ENCODE results near the gene CACNA2D2. TPM values are rescaled to one million over a fixed set of nuclear protein-coding genes. Genes with fewer than 3 reads are reported as not detected.

Gene CACNA2D2
- total and polyA plus RNA-seq, 2 of the 13 experiments (the other 11 are each of a cell fraction or from before 2014, with no cell fraction given) = not detected

DNA sequence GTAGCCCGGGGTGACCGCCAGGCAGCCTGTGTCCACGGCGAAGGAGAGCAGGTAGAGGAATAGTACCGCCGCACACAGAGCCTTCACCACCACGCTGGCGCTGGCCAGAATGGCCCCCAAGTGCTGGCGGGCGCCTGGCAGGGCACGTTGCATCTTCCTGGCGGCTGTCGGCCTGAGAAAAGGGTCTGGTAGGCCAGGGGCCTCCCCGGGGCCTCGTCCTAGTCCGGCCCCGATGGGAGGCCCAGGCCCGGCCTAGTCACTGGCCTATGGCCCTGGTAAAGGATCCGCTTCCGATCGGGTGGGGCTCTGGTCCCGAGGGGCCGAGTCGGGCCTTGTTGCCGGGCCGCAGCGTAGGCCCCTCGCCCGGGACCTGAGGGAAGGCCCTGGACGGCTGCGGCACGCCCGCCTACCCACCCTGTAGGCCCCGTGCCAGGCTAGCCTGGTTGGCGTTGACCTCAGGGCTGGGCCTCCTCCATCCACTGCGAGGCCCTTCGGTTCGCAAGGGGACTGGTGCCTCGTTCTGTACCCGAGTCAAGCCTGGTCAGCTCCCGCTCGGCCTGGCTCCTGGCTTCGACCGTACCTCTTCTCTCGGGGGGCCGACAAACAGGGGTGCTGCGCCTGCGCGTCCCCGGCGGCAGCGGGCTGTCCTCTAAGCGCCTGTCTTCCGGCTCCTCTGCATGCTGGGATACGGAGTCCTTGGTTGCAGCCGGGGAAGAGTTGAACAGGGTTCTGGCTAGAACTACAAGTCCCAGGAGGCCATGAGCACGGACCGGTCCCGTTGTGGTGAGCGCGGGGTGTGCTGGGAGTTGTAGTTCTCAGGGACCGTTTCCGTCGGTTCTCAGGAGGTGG is 144.3 kb downstream of the CACNA2D2 start, which contains the start of gene TMEM115 (continued):
- TF ChIP-seq GABPB1 (CRISPR knock-in tag; IDR thresholded peaks at IDR 0.05) (peak; percentile 98), ZFP36 (IDR thresholded peaks at IDR 0.05; ENCODE audit: borderline replicate concordance, low read depth, low read length, partially characterized antibody) (no peak), NRL (CRISPR knock-in tag; IDR thresholded peaks at IDR 0.05; ENCODE audit: borderline replicate concordance) (peak; percentile 92), NR2F1 (CRISPR knock-in tag; IDR thresholded peaks at IDR 0.05) (no peak), ZBTB20 (CRISPR knock-in tag; IDR thresholded peaks at IDR 0.05; ENCODE audit: borderline replicate concordance, low read depth) (peak; percentile 44; the same call in 1 of the 2 replicates), SIN3A (IDR thresholded peaks at IDR 0.05; ENCODE audit: borderline replicate concordance, low read depth, low read length) (no peak), KDM3A (CRISPR knock-in tag; IDR thresholded peaks at IDR 0.05; ENCODE audit: low read depth) (no peak), KDM1A (CRISPR knock-in tag; IDR thresholded peaks at IDR 0.05) (no peak), MEIS1 (CRISPR knock-in tag; IDR thresholded peaks at IDR 0.05; ENCODE audit: borderline replicate concordance) (no peak; the same call in none of the 2 replicates), ZSCAN30 (CRISPR knock-in tag; IDR thresholded peaks at IDR 0.05) (no peak), ATRX (CRISPR knock-in tag; IDR thresholded peaks at IDR 0.05; ENCODE audit: borderline replicate concordance) (no peak), NFE2L2 (IDR thresholded peaks at IDR 0.05; ENCODE audit: low read length) (peak; percentile 2; the same call in 1 of the 2 replicates), PHF5A (CRISPR knock-in tag; IDR thresholded peaks at IDR 0.05; ENCODE audit: low read depth, unreplicated experiment) (peak; percentile 72), ZNF335 (CRISPR knock-in tag; IDR thresholded peaks at IDR 0.05) (peak; percentile 99), ZNF256 (CRISPR knock-in tag; conservative IDR thresholded peaks at IDR 0.05) (peak; percentile 77; the same call in 1 of the 2 replicates)
- TF ChIP-seq, protein P1, sequence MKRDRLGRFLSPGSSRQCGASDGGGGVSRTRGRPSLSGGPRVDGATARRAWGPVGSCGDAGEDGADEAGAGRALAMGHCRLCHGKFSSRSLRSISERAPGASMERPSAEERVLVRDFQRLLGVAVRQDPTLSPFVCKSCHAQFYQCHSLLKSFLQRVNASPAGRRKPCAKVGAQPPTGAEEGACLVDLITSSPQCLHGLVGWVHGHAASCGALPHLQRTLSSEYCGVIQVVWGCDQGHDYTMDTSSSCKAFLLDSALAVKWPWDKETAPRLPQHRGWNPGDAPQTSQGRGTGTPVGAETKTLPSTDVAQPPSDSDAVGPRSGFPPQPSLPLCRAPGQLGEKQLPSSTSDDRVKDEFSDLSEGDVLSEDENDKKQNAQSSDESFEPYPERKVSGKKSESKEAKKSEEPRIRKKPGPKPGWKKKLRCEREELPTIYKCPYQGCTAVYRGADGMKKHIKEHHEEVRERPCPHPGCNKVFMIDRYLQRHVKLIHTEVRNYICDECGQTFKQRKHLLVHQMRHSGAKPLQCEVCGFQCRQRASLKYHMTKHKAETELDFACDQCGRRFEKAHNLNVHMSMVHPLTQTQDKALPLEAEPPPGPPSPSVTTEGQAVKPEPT (CRISPR knock-in tag; IDR thresholded peaks at IDR 0.05; ENCODE audit: low read depth) = peak; percentile 50
- TF ChIP-seq, protein P2, sequence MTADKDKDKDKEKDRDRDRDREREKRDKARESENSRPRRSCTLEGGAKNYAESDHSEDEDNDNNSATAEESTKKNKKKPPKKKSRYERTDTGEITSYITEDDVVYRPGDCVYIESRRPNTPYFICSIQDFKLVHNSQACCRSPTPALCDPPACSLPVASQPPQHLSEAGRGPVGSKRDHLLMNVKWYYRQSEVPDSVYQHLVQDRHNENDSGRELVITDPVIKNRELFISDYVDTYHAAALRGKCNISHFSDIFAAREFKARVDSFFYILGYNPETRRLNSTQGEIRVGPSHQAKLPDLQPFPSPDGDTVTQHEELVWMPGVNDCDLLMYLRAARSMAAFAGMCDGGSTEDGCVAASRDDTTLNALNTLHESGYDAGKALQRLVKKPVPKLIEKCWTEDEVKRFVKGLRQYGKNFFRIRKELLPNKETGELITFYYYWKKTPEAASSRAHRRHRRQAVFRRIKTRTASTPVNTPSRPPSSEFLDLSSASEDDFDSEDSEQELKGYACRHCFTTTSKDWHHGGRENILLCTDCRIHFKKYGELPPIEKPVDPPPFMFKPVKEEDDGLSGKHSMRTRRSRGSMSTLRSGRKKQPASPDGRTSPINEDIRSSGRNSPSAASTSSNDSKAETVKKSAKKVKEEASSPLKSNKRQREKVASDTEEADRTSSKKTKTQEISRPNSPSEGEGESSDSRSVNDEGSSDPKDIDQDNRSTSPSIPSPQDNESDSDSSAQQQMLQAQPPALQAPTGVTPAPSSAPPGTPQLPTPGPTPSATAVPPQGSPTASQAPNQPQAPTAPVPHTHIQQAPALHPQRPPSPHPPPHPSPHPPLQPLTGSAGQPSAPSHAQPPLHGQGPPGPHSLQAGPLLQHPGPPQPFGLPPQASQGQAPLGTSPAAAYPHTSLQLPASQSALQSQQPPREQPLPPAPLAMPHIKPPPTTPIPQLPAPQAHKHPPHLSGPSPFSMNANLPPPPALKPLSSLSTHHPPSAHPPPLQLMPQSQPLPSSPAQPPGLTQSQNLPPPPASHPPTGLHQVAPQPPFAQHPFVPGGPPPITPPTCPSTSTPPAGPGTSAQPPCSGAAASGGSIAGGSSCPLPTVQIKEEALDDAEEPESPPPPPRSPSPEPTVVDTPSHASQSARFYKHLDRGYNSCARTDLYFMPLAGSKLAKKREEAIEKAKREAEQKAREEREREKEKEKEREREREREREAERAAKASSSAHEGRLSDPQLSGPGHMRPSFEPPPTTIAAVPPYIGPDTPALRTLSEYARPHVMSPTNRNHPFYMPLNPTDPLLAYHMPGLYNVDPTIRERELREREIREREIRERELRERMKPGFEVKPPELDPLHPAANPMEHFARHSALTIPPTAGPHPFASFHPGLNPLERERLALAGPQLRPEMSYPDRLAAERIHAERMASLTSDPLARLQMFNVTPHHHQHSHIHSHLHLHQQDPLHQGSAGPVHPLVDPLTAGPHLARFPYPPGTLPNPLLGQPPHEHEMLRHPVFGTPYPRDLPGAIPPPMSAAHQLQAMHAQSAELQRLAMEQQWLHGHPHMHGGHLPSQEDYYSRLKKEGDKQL (CRISPR knock-in tag; IDR thresholded peaks at IDR 0.05; ENCODE audit: low read depth) = no peak
- TF ChIP-seq, protein P3, sequence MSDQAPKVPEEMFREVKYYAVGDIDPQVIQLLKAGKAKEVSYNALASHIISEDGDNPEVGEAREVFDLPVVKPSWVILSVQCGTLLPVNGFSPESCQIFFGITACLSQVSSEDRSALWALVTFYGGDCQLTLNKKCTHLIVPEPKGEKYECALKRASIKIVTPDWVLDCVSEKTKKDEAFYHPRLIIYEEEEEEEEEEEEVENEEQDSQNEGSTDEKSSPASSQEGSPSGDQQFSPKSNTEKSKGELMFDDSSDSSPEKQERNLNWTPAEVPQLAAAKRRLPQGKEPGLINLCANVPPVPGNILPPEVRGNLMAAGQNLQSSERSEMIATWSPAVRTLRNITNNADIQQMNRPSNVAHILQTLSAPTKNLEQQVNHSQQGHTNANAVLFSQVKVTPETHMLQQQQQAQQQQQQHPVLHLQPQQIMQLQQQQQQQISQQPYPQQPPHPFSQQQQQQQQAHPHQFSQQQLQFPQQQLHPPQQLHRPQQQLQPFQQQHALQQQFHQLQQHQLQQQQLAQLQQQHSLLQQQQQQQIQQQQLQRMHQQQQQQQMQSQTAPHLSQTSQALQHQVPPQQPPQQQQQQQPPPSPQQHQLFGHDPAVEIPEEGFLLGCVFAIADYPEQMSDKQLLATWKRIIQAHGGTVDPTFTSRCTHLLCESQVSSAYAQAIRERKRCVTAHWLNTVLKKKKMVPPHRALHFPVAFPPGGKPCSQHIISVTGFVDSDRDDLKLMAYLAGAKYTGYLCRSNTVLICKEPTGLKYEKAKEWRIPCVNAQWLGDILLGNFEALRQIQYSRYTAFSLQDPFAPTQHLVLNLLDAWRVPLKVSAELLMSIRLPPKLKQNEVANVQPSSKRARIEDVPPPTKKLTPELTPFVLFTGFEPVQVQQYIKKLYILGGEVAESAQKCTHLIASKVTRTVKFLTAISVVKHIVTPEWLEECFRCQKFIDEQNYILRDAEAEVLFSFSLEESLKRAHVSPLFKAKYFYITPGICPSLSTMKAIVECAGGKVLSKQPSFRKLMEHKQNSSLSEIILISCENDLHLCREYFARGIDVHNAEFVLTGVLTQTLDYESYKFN (CRISPR knock-in tag; conservative IDR thresholded peaks at IDR 0.05) = 0 out of 2 replicates have a peak, but pooled peaks have one; percentile 8

All from HepG2 (cell line).